ENCODE measurements around the gene DDX24. TPM values are rescaled to one million over a fixed set of nuclear protein-coding genes. Genes with fewer than 3 reads are reported as not detected.

Gene DDX24
- total RNA-seq, 1 donor from 2014 or later: 109 TPM

- H3K36me3 ChIP-seq: no peaks in the 10 kb centered on the region
- no peaks in the 10 kb centered on the region for H3K4me1 ChIP-seq
- no peak overlapping the region for H3K4me3 ChIP-seq
- TF ChIP-seq POLR2AphosphoS5 (IDR thresholded peaks at IDR 0.05; ENCODE audit: insufficient read depth in 1 of 2, low read depth in 1 of 2) (no peak), CTCF (IDR thresholded peaks at IDR 0.05) (no peak), POLR2A (IDR thresholded peaks at IDR 0.05) (no peak)
- DNase-seq (ENCODE audit: extremely low spot score in 2 of 2): no peak
- H3K9me3 ChIP-seq: no peaks in the 10 kb centered on the region
- H3K27me3 ChIP-seq: no peaks in the 10 kb centered on the region
- H3K27ac ChIP-seq: peak overlapping the region; percentile 61
- intact Hi-C loops (cut with DNase I): no loop called here
Observed at GRCh38 chr14:94088516-94088915, 7.5 kb upstream of the DDX24 start.

DNA sequence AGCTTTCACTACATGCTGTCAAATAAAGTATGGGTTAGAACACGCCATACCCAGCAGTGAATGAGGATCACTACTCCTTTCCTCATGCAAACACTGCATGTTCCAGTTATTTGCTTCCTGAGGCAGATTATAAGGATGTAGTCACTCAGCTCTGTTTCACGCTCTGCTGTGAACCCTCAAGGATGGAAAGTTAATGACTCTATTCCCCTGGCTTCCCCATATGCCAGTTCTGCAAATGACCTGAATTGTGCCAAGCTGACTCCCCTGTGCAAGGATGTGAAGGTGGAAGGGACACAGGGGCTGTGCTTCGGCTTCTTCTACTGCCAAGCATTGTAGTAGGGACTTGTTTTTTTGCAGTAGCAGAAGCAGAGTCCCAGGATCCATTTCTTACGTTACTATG lies 6.9 kb upstream of the DDX24 start:
- Histone ChIP-seq H3K27me3 (no peaks in the 10 kb centered on the region), H3K9me3 (no peaks in the 10 kb centered on the region), H3K27ac (peak overlapping the region; percentile 61), H3K36me3 (no peaks in the 10 kb centered on the region), H3K4me1 (no peaks in the 10 kb centered on the region), H3K4me3 (no peak overlapping the region)
- DNase-seq (ENCODE audit: extremely low spot score in 2 of 2): no peak
- intact Hi-C loops (cut with DNase I): no loop called here
- TF ChIP-seq CTCF (IDR thresholded peaks at IDR 0.05): no peak
- TF ChIP-seq POLR2AphosphoS5 (IDR thresholded peaks at IDR 0.05; ENCODE audit: insufficient read depth in 1 of 2, low read depth in 1 of 2): no peak
- no peak for TF ChIP-seq POLR2A (IDR thresholded peaks at IDR 0.05)

- Histone ChIP-seq H3K27ac (peak overlapping the region; percentile 94), H3K4me3 (peak overlapping the region; percentile 88 to 94), H3K36me3 (peaks cover 5 to 14% of the 10 kb centered on the region in 2 donors), H3K27me3 (no peaks in the 10 kb centered on the region), H3K4me1 (peaks cover 49% of the 10 kb centered on the region), H3K9me3 (no peaks in the 10 kb centered on the region)
- DNase-seq (ENCODE audit: extremely low spot score in 2 of 2): no peak
- no peak for TF ChIP-seq POLR2AphosphoS5 (IDR thresholded peaks at IDR 0.05; ENCODE audit: insufficient read depth in 1 of 2, low read depth in 1 of 2)
- no peak for TF ChIP-seq POLR2A (IDR thresholded peaks at IDR 0.05)
- TF ChIP-seq CTCF (IDR thresholded peaks at IDR 0.05): no peak
- intact Hi-C loops (cut with DNase I): no loop called here
Observed at GRCh38 chr14:94081386-94081820, 401 bp upstream of the DDX24 start.

GRCh38 chr14:94079891-94080620 lies 946 bp downstream of the DDX24 start:
- DNase-seq (ENCODE audit: extremely low spot score in 2 of 2): no peak
- peaks cover 51% of the 10 kb centered on the region for H3K4me1 ChIP-seq
- peak overlapping the region; percentile 88 to 94 for H3K4me3 ChIP-seq
- peaks cover 5 to 14% of the 10 kb centered on the region in 2 donors for H3K36me3 ChIP-seq
- no peaks in the 10 kb centered on the region for H3K27me3 ChIP-seq
- peak overlapping the region; percentile 94 for H3K27ac ChIP-seq
- intact Hi-C loops (cut with DNase I): no loop called here
- H3K9me3 ChIP-seq: no peaks in the 10 kb centered on the region
- no peak for TF ChIP-seq POLR2AphosphoS5 (IDR thresholded peaks at IDR 0.05; ENCODE audit: insufficient read depth in 1 of 2, low read depth in 1 of 2)
- TF ChIP-seq CTCF (IDR thresholded peaks at IDR 0.05): no peak
- TF ChIP-seq POLR2A (IDR thresholded peaks at IDR 0.05): no peak

DNA sequence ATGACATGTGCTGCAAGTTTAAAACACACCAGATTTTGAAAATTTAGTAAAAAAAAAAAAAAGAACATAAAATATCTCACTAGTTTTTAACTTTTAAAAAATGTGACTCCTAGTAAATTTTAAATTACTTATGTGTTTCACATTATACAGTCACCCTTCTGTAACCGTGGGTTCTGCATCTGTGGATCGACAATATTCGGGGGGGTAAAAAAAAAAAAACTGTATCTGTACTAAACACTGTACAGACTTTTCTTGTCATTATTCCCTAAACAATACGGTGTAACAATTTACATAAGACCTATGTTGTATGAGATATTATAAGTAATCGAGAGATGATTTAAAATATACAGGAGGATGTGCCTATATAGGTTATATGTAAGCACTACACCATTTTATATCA lies 3.2 kb downstream of the DDX24 start:
- Histone ChIP-seq H3K9me3 (no peaks in the 10 kb centered on the region), H3K4me1 (peaks cover 51% of the 10 kb centered on the region), H3K27ac (no peak overlapping the region), H3K36me3 (peaks cover 5 to 19% of the 10 kb centered on the region in 2 donors), H3K4me3 (peak overlapping the region; percentile 88 to 94), H3K27me3 (no peaks in the 10 kb centered on the region)
- intact Hi-C loops (cut with DNase I): no loop called here
- no peak for TF ChIP-seq POLR2AphosphoS5 (IDR thresholded peaks at IDR 0.05; ENCODE audit: insufficient read depth in 1 of 2, low read depth in 1 of 2)
- no peak for TF ChIP-seq CTCF (IDR thresholded peaks at IDR 0.05)
- no peak for TF ChIP-seq POLR2A (IDR thresholded peaks at IDR 0.05)
- no peak for DNase-seq (ENCODE audit: extremely low spot score in 2 of 2)

Measured in vagina (tissue), 2 donors.